Measurements from ENCODE around the gene CD99. TPM values are rescaled to one million over a fixed set of nuclear protein-coding genes. Genes with fewer than 3 reads are reported as not detected.

Gene CD99
- total RNA-seq, 1 experiment from 2014 or later = 77.9 TPM

GRCh38 chrX:2784026-2784425 is 92.9 kb downstream of the CD99 start (continued):
- no peak for TF ChIP-seq PRDM15 (CRISPR knock-in tag; IDR thresholded peaks at IDR 0.05)
- TF ChIP-seq RORB (CRISPR knock-in tag; IDR thresholded peaks at IDR 0.05) = no peak
- no peak for TF ChIP-seq MXD4 (CRISPR knock-in tag; IDR thresholded peaks at IDR 0.05; ENCODE audit: borderline replicate concordance)
- TF ChIP-seq CREM (CRISPR knock-in tag; IDR thresholded peaks at IDR 0.05) = no peak
- TF ChIP-seq CREB1 (CRISPR knock-in tag; IDR thresholded peaks at IDR 0.05) = no peak
- TF ChIP-seq ATF1 (CRISPR knock-in tag; IDR thresholded peaks at IDR 0.05) = no peak

- ATAC-seq = no peak
- H3K27me3 Mint-ChIP-seq (ENCODE audit: low read depth) = no peaks in the 10 kb centered on the region
- peaks cover 56% of the 10 kb centered on the region for H3K4me1 Mint-ChIP-seq
- H3K27ac Mint-ChIP-seq = no peak overlapping the region
- no peaks in the 10 kb centered on the region for H3K9me3 Mint-ChIP-seq
- H3K36me3 Mint-ChIP-seq = no peaks in the 10 kb centered on the region
- POLR2A ChIA-PET = no interaction called here
- no peak for TF ChIP-seq E2F1 (CRISPR knock-in tag; IDR thresholded peaks at IDR 0.05)
- CTCF ChIA-PET = no interaction called here
- no peak overlapping the region for H3K4me3 Mint-ChIP-seq
- DNase-seq (ENCODE audit: low spot score) = no peak
Measured at GRCh38 chrX:2785538-2785937, 94.4 kb downstream of the CD99 start.

GRCh38 chrX:2788980-2789379 is 97.9 kb downstream of the CD99 start:
- H3K4me3 Mint-ChIP-seq = no peak overlapping the region
- ChIA-PET POLR2A (no interaction called here), CTCF (no interaction called here)
- peaks cover 46% of the 10 kb centered on the region for H3K4me1 Mint-ChIP-seq
- no peaks in the 10 kb centered on the region for H3K36me3 Mint-ChIP-seq
- H3K9me3 Mint-ChIP-seq = no peaks in the 10 kb centered on the region
- DNase-seq (ENCODE audit: low spot score) (no peak), ATAC-seq (no peak)
- H3K27ac Mint-ChIP-seq = no peak overlapping the region
- no peaks in the 10 kb centered on the region; the same call in 1 of the 2 replicates for H3K27me3 Mint-ChIP-seq (ENCODE audit: low read depth)
- TF ChIP-seq OVOL2 (CRISPR knock-in tag; IDR thresholded peaks at IDR 0.05; ENCODE audit: borderline replicate concordance) = no peak
- no peak for TF ChIP-seq ZNF416 (CRISPR knock-in tag; IDR thresholded peaks at IDR 0.05)
- TF ChIP-seq ZNF121 (CRISPR knock-in tag; IDR thresholded peaks at IDR 0.05) = peak; percentile 70
- no peak for TF ChIP-seq FOXP4 (CRISPR knock-in tag; IDR thresholded peaks at IDR 0.05)
- TF ChIP-seq E2F1 (CRISPR knock-in tag; IDR thresholded peaks at IDR 0.05) = no peak
- no peak for TF ChIP-seq ZBTB43 (CRISPR knock-in tag; IDR thresholded peaks at IDR 0.05)

- DNase-seq (ENCODE audit: low spot score) (no peak), ATAC-seq (no peak)
- Mint-ChIP-seq H3K36me3 (no peaks in the 10 kb centered on the region), H3K27ac (no peak overlapping the region), H3K4me1 (peaks cover 48% of the 10 kb centered on the region), H3K9me3 (no peaks in the 10 kb centered on the region), H3K4me3 (no peak overlapping the region), H3K27me3 (ENCODE audit: low read depth) (no peaks in the 10 kb centered on the region; the same call in 1 of the 2 replicates)
- TF ChIP-seq FOXJ3 (CRISPR knock-in tag; IDR thresholded peaks at IDR 0.05; ENCODE audit: borderline replicate concordance) (no peak), HMGA2 (CRISPR knock-in tag; IDR thresholded peaks at IDR 0.05) (peak; percentile 95)
- ChIA-PET POLR2A (no interaction called here), CTCF (no interaction called here)
Measured at GRCh38 chrX:2789569-2789968, 98.5 kb downstream of the CD99 start.

Data from WTC11 (cell line).